ENCODE results near the gene VAV2. TPM values are rescaled to one million over a fixed set of nuclear protein-coding genes. Genes with fewer than 3 reads are reported as not detected.

VAV2 gene
- total and polyA plus RNA-seq, 5 experiments from 2014 or later: 0.20 to 4.3 (median 0.36) TPM

DNA sequence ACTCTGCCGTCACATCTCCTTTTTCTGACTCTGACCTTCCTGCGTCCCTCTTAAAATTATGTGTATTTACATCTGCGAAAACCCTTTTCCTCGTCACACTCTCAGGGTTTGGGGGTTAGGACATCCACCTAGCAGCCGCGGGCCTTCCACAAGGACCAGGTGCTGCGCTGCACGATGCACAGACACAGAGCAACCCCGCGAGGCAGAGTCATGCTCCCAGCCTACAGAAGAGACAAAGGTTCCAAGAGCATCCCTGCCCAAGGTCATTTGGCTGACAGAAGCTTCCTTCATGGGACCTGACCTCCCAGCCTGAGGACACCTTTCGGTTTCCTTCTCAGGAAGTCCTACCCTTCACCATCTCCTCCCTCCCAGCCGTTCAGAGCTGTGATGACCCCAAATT is 135.3 kb downstream of the VAV2 start:
- Mint-ChIP-seq H3K4me3 (no peak overlapping the region), H3K36me3 (no peaks in the 10 kb centered on the region), H3K9me3 (no peaks in the 10 kb centered on the region), H3K27me3 (no peaks in the 10 kb centered on the region), H3K4me1 (peaks cover 0 to 8% (median 2%) of the 10 kb centered on the region in 4 donors), H3K27ac (no peak overlapping the region)
- POLR2A ChIA-PET: no interaction called here
- DNase-seq: no peak
- ATAC-seq: no peak

DNA sequence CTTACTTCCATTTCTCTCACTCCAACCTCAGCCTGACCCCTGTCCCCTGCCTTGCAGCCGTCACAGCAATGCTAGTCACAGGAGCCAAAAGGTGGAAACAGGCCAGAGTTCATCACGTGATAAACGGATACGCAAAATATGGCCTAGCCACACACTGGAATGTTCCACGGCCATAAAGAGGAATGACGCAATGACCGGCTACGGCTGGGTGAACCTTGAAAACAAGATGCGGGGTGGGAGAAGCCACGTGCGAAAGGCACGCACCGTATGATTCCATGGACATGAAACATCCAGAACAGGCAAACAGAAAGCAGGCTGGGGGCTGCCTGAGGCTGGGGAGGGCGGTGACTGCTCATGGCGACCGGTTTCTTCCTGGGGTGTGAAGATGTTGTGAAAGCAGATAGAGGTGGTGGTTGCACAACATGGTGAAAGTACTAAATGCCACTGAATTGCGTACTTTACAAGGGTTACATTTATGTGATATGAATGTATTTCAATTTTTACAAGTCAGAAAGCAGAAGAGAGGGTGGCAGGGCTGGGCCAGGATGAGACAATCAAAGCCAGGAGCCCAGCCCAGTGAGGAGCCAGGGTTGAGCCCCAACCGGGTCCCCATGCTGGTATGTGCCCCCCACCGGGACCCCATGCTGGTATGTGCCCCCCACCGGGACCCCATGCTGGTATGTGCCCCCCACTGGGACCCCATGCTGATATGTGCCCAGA is 136.2 kb downstream of the VAV2 start:
- POLR2A ChIA-PET: no interaction called here
- ATAC-seq: no peak
- Mint-ChIP-seq H3K27ac (peak overlapping the region in 1 of 10 donors; percentile 45), H3K4me3 (peak overlapping the region in 1 of 10 donors; percentile 36), H3K9me3 (no peaks in the 10 kb centered on the region), H3K27me3 (no peaks in the 10 kb centered on the region), H3K36me3 (no peaks in the 10 kb centered on the region), H3K4me1 (peaks cover 0 to 5% (median 2%) of the 10 kb centered on the region in 4 donors)
- DNase-seq: no peak

DNA sequence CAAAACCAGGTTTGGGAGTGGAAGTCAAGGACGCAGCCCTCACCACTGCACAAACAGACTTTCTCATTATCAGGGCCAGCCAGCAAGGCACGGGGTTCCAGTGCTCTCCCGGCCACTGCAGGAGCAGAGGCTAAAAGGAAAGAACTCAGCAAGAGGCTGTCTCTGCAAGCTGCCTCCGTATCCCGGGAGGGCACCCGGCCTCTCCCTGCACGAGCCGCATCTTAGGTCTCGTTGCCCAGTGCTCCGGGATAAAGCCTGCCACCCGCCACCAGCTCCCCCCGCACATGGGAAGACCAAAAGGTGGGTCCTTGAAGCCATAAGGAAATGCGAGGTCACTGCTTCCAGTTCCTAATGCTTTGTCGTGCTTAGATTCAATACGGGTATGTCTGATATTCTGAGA is 136.8 kb downstream of the VAV2 start:
- no peaks in the 10 kb centered on the region for H3K36me3 Mint-ChIP-seq
- no peaks in the 10 kb centered on the region for H3K9me3 Mint-ChIP-seq
- no peak overlapping the region for H3K4me3 Mint-ChIP-seq
- POLR2A ChIA-PET: no interaction called here
- peaks cover 0 to 8% (median 2%) of the 10 kb centered on the region in 4 donors for H3K4me1 Mint-ChIP-seq
- no peak for ATAC-seq
- peak overlapping the region in 1 of 10 donors; percentile 45 for H3K27ac Mint-ChIP-seq
- DNase-seq: no peak
- H3K27me3 Mint-ChIP-seq: peaks cover 0 to 2% (median 0%) of the 10 kb centered on the region in 5 donors

DNA sequence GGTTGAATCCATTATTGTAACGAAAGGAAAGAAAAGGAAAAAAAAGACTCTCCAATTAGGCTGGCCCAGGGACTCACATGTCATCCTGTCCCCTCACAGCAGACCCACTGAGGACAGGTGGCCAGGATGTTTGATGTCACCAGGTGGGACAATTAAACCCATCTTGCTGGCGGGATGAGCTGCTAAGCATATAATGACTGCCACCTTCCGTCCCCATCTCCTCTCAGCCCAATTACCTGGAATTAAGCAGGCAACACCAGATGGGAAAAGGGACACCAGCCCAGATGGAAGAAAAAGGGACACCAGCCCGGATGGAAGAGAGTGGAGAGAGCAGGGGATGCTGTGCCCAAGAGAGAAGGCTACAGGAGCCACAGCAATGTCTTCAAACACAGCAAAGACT is 137.4 kb downstream of the VAV2 start:
- Mint-ChIP-seq H3K4me3 (no peak overlapping the region), H3K9me3 (no peaks in the 10 kb centered on the region), H3K4me1 (peaks cover 0 to 8% (median 2%) of the 10 kb centered on the region in 4 donors), H3K36me3 (no peaks in the 10 kb centered on the region), H3K27me3 (peaks cover 0 to 2% (median 0%) of the 10 kb centered on the region in 5 donors), H3K27ac (peak overlapping the region in 1 of 10 donors; percentile 65)
- ATAC-seq: no peak
- DNase-seq: no peak
- POLR2A ChIA-PET: no interaction called here

DNA sequence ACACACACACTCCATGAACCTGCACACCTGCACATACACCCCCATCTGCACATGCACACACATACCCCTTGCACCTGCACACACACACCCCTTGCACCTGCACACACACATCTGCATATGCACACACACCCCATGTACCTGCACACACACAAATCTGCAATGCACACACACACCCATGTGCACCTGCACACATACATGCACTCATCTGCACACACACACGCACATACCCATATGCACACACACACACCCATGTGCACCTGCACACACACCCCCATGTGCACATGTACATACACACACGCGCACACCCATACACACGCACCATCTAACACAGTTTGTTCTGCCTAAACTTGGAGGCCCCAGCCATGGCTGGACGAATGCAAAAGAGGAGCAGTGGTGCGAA is 138.1 kb downstream of the VAV2 start:
- H3K4me3 Mint-ChIP-seq: no peak overlapping the region
- peak overlapping the region in 1 of 10 donors; percentile 29 for H3K27ac Mint-ChIP-seq
- no peak for ATAC-seq
- H3K27me3 Mint-ChIP-seq: peaks cover 0 to 2% (median 0%) of the 10 kb centered on the region in 5 donors
- no peaks in the 10 kb centered on the region for H3K36me3 Mint-ChIP-seq
- H3K4me1 Mint-ChIP-seq: peaks cover 0 to 8% (median 2%) of the 10 kb centered on the region in 4 donors
- POLR2A ChIA-PET: no interaction called here
- DNase-seq: no peak
- H3K9me3 Mint-ChIP-seq: no peaks in the 10 kb centered on the region

DNA sequence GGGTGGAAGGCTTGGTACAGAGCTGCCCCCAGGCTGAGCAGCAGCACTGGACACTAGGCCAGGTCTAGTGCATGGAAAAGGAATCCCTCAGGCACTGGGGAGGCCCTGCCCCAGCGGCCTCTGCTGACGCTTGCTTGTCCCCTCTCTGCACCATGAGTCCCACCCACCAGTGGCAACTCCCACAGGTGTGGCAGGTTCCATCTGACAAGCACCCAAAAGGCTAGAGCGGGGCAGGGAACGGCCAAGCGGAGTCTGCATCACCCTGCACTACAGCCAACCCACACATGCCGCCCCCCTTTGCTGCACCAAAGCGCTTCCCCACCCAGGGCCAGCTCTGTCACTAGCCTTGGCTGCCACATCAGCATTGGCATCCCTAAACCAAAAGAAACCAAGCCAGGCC is 138.8 kb downstream of the VAV2 start:
- H3K36me3 Mint-ChIP-seq: no peaks in the 10 kb centered on the region
- H3K9me3 Mint-ChIP-seq: no peaks in the 10 kb centered on the region
- POLR2A ChIA-PET: no interaction called here
- H3K27ac Mint-ChIP-seq: peak overlapping the region in 1 of 10 donors; percentile 31
- peaks cover 0 to 8% (median 2%) of the 10 kb centered on the region in 4 donors for H3K4me1 Mint-ChIP-seq
- H3K4me3 Mint-ChIP-seq: no peak overlapping the region
- peaks cover 0 to 2% (median 0%) of the 10 kb centered on the region in 5 donors for H3K27me3 Mint-ChIP-seq
- DNase-seq (no peak), ATAC-seq (no peak)

DNA sequence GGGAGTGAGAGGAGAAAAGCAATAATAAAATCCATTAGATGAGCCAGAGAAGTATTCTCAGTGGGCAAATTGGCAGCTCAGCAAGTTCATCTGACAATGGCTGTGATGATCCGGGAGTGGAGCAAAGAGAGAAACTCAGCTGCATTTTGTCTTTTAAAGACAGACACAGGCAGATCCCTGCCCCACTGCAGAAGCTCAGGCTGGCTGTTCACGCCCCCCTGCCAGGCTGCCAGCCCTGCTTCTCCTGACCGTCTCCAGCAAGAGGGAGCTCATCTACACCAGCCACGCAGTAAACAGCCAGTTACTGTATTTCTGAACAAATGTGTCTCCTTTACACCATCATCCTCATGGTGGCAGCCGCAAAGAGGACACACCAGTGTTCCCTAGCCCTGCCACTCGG is 139.7 kb downstream of the VAV2 start:
- POLR2A ChIA-PET: no interaction called here
- ATAC-seq: no peak
- H3K36me3 Mint-ChIP-seq: no peaks in the 10 kb centered on the region
- DNase-seq: no peak
- H3K4me3 Mint-ChIP-seq: no peak overlapping the region
- H3K27me3 Mint-ChIP-seq: peaks cover 0 to 2% (median 0%) of the 10 kb centered on the region in 5 donors
- peaks cover 0 to 8% (median 2%) of the 10 kb centered on the region in 4 donors for H3K4me1 Mint-ChIP-seq
- H3K9me3 Mint-ChIP-seq: no peaks in the 10 kb centered on the region
- peak overlapping the region in 1 of 10 donors; percentile 53 for H3K27ac Mint-ChIP-seq

DNA sequence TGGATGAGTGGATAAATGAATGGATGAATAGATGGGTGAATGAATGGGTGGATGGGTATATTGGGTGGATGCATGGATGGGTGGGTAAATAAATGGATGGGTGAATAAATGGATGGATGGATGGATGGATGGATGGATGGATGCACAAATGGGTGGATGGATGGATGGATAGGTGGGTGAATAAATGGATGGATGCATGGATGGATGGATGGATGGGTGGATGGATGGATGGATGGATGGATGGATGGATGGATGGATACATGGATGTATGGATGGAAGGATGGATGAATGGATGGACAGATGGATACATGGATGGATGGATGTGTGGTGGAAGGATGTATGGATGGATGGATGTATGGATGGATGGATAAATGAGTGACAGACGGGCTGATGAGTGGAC is 140.4 kb downstream of the VAV2 start:
- no peak for DNase-seq
- peaks cover 0 to 6% (median 2%) of the 10 kb centered on the region in 4 donors for H3K4me1 Mint-ChIP-seq
- no peak overlapping the region for H3K4me3 Mint-ChIP-seq
- no peak overlapping the region for H3K27ac Mint-ChIP-seq
- H3K27me3 Mint-ChIP-seq: peaks cover 0 to 2% (median 0%) of the 10 kb centered on the region in 5 donors
- POLR2A ChIA-PET: no interaction called here
- no peaks in the 10 kb centered on the region for H3K9me3 Mint-ChIP-seq
- no peak for ATAC-seq
- H3K36me3 Mint-ChIP-seq: no peaks in the 10 kb centered on the region

DNA sequence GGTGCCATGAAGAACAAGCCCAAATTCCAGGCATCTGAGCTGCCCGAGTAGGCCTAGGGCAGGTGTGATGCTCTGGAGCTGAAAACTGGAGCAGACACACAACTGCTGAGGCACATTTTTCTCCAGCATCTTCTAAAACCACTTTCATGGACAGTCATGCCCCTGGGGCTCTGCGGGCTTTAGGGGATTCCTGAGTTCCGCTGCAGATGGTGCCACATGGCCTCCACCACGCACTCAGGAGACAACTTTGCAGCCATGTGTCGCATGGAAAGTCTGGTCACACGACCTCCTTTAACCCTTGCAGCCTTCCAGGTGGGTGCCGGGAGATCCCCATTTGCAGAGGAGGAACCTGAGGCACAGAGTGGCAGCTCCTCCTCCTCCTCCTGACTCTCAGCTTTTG is 141.2 kb downstream of the VAV2 start:
- DNase-seq (no peak), ATAC-seq (no peak)
- Mint-ChIP-seq H3K36me3 (no peaks in the 10 kb centered on the region), H3K9me3 (no peaks in the 10 kb centered on the region), H3K27ac (no peak overlapping the region), H3K27me3 (peaks cover 0 to 2% (median 0%) of the 10 kb centered on the region in 5 donors), H3K4me1 (peaks cover 0 to 6% (median 2%) of the 10 kb centered on the region in 4 donors), H3K4me3 (no peak overlapping the region)
- POLR2A ChIA-PET: no interaction called here

DNA sequence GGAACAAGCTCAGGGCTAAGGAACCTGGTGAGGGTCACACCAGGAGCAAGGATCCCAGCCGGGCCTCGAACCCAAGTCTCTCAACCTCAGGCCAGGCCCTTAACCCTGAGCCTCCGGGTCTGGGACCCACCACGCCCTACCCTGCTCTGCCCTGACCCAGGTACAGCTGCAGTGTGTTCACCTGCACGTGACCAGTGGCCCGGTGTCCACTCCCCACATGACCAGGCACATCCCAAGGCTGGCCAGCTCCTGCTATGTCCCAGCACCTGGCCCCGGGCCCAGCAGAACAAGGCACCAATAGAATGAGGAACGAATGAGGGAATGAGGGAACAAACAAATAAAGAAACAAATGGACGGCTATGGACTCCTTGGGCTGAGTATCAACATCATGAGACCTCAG is 142.0 kb downstream of the VAV2 start:
- no peaks in the 10 kb centered on the region for H3K36me3 Mint-ChIP-seq
- H3K27me3 Mint-ChIP-seq: peaks cover 0 to 2% (median 0%) of the 10 kb centered on the region in 5 donors
- H3K9me3 Mint-ChIP-seq: no peaks in the 10 kb centered on the region
- ATAC-seq (no peak), DNase-seq (no peak)
- peak overlapping the region in 1 of 10 donors; percentile 44 for H3K27ac Mint-ChIP-seq
- peaks cover 0 to 8% (median 2%) of the 10 kb centered on the region in 4 donors for H3K4me1 Mint-ChIP-seq
- POLR2A ChIA-PET: no interaction called here
- no peak overlapping the region for H3K4me3 Mint-ChIP-seq

DNA sequence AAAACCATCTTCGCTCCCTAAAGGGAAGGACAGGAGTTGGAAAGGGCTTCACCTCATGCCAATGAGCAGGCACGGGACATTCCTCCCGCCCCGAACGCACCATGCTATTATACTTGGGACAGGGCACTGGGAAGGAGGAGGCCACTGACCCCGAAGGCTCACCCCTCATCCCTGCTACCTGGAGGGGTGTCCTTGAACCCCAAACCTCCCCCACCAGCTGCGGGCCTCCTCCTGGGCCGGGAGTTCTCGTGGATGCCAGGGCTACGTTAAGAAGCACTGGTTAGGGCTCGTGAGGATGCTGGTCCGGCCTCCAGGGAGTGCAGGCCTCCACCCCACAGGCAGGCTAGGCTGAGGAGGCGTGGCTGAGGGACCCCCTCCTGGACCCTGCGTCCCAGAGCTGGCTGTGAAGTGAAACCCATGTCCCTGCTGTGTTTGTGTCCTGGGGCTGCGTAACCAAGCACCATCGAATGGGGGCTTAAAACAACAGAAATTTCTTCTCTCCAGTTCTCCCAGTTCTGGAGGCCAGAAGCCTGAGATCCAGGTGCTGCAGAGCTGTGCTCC is 142.9 kb downstream of the VAV2 start:
- POLR2A ChIA-PET: no interaction called here
- no peak for ATAC-seq
- DNase-seq: no peak
- Mint-ChIP-seq H3K27me3 (peaks cover 0 to 9% (median 0%) of the 10 kb centered on the region in 5 donors), H3K36me3 (no peaks in the 10 kb centered on the region), H3K9me3 (no peaks in the 10 kb centered on the region), H3K27ac (no peak overlapping the region), H3K4me1 (peaks cover 0 to 9% (median 2%) of the 10 kb centered on the region in 4 donors), H3K4me3 (no peak overlapping the region)

DNA sequence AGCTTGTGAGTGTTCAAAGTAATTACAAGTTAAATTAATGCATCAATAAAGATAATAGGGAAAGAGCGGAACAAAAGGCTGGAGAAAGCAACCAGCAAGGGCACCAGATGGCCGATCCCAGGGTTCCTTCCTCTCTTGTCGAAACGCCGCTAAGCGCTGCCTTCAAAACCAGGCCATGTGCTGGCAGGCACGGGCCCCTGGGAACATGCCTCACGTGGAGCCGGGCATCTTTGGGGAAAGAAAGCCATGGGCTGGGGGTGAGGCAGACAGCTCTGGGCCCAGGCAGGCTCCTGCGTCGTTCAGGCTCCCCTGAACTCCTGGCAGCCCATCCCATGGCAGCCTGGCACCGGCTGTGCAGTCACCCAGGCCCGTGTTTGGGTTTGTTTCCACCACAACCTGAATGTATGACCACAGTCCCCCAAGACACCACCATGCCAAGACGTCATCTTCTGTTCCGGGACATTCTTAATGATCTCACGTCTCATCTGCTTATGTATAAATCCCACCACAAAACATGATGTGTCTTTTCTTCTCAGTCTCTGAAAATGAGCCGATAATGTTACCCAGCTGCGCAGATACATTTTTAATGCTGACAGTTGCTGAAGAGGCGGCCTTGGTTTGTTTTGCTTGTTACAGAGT is 143.5 kb downstream of the VAV2 start:
- H3K27ac Mint-ChIP-seq: no peak overlapping the region
- POLR2A ChIA-PET: no interaction called here
- ATAC-seq: no peak

DNA sequence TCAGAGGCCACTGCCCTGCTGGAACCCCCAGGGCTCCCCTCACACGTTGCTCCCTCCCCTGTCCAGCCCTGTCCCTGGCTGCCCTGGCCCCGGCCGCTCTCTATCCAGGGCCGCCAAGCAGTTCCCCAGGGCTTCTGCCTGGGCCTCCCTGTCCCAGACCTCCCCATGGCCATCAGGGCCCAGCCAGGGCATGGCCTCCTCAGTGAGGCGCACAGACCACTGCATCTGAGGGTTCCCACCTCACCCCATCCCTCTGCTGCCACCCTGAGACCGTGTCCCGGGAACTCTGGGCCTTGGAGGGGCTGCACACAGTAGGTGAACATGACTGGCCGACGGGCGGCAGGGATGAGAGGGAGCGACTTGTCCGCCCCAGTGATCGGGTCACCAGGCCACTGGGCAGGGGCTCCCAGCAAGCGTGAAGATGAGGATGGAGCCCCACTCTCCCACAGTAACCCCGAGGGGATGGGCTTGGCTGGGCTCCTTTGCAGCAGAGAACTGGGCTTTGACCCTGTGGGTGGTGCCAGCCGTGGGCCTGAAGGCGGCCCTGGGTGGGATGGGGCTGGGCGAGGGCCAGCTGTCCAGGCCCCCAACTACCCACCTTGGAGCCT is 145.5 kb downstream of the VAV2 start:
- Mint-ChIP-seq H3K9me3 (no peaks in the 10 kb centered on the region), H3K27me3 (peaks cover 0 to 19% (median 5%) of the 10 kb centered on the region in 5 donors), H3K27ac (no peak overlapping the region), H3K36me3 (no peaks in the 10 kb centered on the region), H3K4me3 (no peak overlapping the region), H3K4me1 (peaks cover 0 to 14% (median 0%) of the 10 kb centered on the region in 4 donors)
- POLR2A ChIA-PET: no interaction called here
- no peak for DNase-seq
- no peak for ATAC-seq

More for the DNA sequence above, 143.5 kb downstream of the VAV2 start:
- DNase-seq: no peak
- no peaks in the 10 kb centered on the region for H3K36me3 Mint-ChIP-seq
- peaks cover 0 to 13% (median 2%) of the 10 kb centered on the region in 5 donors for H3K27me3 Mint-ChIP-seq
- no peak overlapping the region for H3K4me3 Mint-ChIP-seq
- peaks cover 0 to 10% (median 2%) of the 10 kb centered on the region in 4 donors for H3K4me1 Mint-ChIP-seq
- H3K9me3 Mint-ChIP-seq: no peaks in the 10 kb centered on the region

Measured in naive thymus-derived CD8-positive, alpha-beta T cell (primary cell).